ENCODE results near the gene LRIF1. TPM values are rescaled to one million over a fixed set of nuclear protein-coding genes. Genes with fewer than 3 reads are reported as not detected.

LRIF1 gene
- total and polyA plus RNA-seq, 10 of the 15 experiments (the other 5 are each of a cell fraction or from before 2014, with no cell fraction given) = 9.7 to 20.3 (median 15.8) TPM

DNA sequence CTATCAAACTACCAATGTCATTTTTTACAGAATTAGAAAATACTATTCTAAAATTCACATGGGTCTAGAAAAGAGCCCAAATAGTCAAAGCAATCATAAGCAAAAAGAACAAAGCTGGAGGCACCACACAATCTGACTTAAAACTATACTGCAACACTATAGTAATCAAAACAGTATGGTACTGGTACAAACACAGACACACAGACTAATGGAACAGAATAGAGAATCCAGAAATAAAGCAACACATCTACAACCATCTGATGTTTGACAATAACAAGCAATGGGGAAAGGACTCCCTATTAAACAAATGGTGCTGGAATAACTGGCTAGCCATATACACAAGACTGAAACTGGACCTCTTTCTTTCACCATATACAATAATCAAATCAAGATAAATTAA, 50.9 kb downstream of the LRIF1 start (continued):
- TF ChIP-seq, protein P1, sequence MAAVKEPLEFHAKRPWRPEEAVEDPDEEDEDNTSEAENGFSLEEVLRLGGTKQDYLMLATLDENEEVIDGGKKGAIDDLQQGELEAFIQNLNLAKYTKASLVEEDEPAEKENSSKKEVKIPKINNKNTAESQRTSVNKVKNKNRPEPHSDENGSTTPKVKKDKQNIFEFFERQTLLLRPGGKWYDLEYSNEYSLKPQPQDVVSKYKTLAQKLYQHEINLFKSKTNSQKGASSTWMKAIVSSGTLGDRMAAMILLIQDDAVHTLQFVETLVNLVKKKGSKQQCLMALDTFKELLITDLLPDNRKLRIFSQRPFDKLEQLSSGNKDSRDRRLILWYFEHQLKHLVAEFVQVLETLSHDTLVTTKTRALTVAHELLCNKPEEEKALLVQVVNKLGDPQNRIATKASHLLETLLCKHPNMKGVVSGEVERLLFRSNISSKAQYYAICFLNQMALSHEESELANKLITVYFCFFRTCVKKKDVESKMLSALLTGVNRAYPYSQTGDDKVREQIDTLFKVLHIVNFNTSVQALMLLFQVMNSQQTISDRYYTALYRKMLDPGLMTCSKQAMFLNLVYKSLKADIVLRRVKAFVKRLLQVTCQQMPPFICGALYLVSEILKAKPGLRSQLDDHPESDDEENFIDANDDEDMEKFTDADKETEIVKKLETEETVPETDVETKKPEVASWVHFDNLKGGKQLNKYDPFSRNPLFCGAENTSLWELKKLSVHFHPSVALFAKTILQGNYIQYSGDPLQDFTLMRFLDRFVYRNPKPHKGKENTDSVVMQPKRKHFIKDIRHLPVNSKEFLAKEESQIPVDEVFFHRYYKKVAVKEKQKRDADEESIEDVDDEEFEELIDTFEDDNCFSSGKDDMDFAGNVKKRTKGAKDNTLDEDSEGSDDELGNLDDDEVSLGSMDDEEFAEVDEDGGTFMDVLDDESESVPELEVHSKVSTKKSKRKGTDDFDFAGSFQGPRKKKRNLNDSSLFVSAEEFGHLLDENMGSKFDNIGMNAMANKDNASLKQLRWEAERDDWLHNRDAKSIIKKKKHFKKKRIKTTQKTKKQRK (IDR thresholded peaks at IDR 0.05; ENCODE audit: low read depth, low read length) = no peak

DNA sequence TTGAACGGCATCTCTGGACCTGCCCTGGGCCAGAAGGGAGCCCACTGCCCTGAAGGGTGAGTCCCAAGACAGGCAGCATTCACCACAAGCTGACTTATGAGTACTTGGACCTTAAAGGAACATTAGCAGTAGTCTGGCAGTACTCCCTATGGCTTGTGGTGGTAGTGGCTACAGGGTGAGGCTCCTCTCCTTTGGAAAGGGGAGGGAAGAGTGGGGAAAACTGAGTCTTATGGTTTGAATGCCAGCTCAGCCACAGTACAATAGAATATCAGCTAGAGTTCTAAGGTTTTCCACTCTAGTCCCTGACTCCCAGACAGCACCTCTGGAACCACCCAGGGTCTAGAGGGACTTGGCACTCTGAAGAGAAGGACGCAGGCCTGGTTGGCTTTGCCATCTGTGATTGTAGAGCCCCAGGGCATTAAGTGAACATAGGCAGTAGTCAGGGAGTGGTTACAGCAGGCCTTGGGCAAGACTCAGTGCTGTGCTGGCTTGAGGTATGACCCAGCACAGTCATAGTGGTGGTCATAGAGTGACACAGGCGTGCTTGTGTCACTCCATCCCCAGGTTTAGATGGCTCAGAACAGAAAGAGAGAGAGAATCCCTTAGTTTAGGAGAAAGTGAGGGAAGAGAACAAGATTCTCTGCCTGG, 59.7 kb downstream of the LRIF1 start:
- ChIA-PET SMC1A (ENCODE audit: uncharacterized antibody, unreplicated experiment) (no interaction called here), POLR2A (interaction anchor here (1.7 kb wide), 1 partner anchor 15 kb away, joined by 5 read pairs; no protein-coding TSS in a partner anchor), RAD21 (ENCODE audit: unreplicated experiment) (no interaction called here), CTCF (no interaction called here)
- no peak for DNase-seq (ENCODE audit: low read depth, low spot score)
- no peak overlapping the region for H2AFZ ChIP-seq (ENCODE audit: control insufficient read depth, low read depth, low read length)
- peak; percentile 39 for ATAC-seq
- H3K27ac ChIP-seq (ENCODE audit: control insufficient read depth, insufficient read depth) = no peak overlapping the region
- H3K4me3 ChIP-seq = no peak overlapping the region
- H3K9me3 ChIP-seq (replicated peaks; ENCODE audit: control insufficient read depth, insufficient read depth, low read length) = no peaks in the 10 kb centered on the region
- intact Hi-C loops (cut with micrococcal nuclease; ENCODE audit: unreplicated experiment) = no loop called here
- FAIRE-seq = no peak
- H3K79me2 ChIP-seq (ENCODE audit: control insufficient read depth, insufficient read depth, low read length) = no peaks in the 10 kb centered on the region
- no peaks in the 10 kb centered on the region for H3K4me1 ChIP-seq (ENCODE audit: control insufficient read depth, insufficient read depth, low read length)
- no TSS peak for BruUV-seq (replicated peaks)
- no peak overlapping the region for H3K4me2 ChIP-seq (ENCODE audit: control insufficient read depth, insufficient read depth)
- in situ Hi-C loops (cut with MboI) = no loop called here
- H4K20me1 ChIP-seq (ENCODE audit: control insufficient read depth, insufficient read depth) = no peaks in the 10 kb centered on the region; the same call in 1 of the 2 replicates
- no peak for TF ChIP-seq TARDBP (IDR thresholded peaks at IDR 0.05; ENCODE audit: borderline replicate concordance)
- TF ChIP-seq SMC3 (IDR thresholded peaks at IDR 0.05; ENCODE audit: borderline replicate concordance, low read length) = no peak
- TF ChIP-seq POLR2AphosphoS5 (IDR thresholded peaks at IDR 0.05; ENCODE audit: low read length) = peak; percentile 54; the same call in 1 of the 2 replicates
- peak; percentile 71 for TF ChIP-seq POLR2A (IDR thresholded peaks at IDR 0.05; ENCODE audit: low read depth, low read length)
- TF ChIP-seq, protein P2, sequence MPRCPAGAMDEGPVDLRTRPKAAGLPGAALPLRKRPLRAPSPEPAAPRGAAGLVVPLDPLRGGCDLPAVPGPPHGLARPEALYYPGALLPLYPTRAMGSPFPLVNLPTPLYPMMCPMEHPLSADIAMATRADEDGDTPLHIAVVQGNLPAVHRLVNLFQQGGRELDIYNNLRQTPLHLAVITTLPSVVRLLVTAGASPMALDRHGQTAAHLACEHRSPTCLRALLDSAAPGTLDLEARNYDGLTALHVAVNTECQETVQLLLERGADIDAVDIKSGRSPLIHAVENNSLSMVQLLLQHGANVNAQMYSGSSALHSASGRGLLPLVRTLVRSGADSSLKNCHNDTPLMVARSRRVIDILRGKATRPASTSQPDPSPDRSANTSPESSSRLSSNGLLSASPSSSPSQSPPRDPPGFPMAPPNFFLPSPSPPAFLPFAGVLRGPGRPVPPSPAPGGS (IDR thresholded peaks at IDR 0.05; ENCODE audit: borderline replicate concordance, insufficient read depth, low read depth, low read length, poor library complexity, severe bottlenecking) = peak; percentile 14
- TF ChIP-seq RAD51 (IDR thresholded peaks at IDR 0.05) = no peak
- TF ChIP-seq PML (IDR thresholded peaks at IDR 0.05; ENCODE audit: low read length) = peak; percentile 52; the same call in 1 of the 2 replicates
- TF ChIP-seq POU2F2 (IDR thresholded peaks at IDR 0.05; ENCODE audit: borderline replicate concordance, low read depth, low read length) = no peak; the same call in 2 of the 3 replicates
- peak; percentile 64; the same call in 1 of the 2 replicates for TF ChIP-seq MTA3 (IDR thresholded peaks at IDR 0.05; ENCODE audit: borderline replicate concordance, low read length)
- TF ChIP-seq ZBED1 (IDR thresholded peaks at IDR 0.05; ENCODE audit: borderline replicate concordance) = peak; percentile 26; the same call in 1 of the 2 replicates
- TF ChIP-seq, protein P3, sequence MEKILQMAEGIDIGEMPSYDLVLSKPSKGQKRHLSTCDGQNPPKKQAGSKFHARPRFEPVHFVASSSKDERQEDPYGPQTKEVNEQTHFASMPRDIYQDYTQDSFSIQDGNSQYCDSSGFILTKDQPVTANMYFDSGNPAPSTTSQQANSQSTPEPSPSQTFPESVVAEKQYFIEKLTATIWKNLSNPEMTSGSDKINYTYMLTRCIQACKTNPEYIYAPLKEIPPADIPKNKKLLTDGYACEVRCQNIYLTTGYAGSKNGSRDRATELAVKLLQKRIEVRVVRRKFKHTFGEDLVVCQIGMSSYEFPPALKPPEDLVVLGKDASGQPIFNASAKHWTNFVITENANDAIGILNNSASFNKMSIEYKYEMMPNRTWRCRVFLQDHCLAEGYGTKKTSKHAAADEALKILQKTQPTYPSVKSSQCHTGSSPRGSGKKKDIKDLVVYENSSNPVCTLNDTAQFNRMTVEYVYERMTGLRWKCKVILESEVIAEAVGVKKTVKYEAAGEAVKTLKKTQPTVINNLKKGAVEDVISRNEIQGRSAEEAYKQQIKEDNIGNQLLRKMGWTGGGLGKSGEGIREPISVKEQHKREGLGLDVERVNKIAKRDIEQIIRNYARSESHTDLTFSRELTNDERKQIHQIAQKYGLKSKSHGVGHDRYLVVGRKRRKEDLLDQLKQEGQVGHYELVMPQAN (conservative IDR thresholded peaks at IDR 0.05) = no peak
- WGBS (ENCODE audit: insufficient coverage, insufficient replicate concordance, low lambda C conversion rate, missing lambda C conversion rate) = 100% methylated on average over 3 of the region's 3 CpGs
- H3K36me3 ChIP-seq (ENCODE audit: control insufficient read depth in 2 of 2, insufficient read depth in 2 of 2, low read length in 1 of 2) = peaks cover 6% of the 10 kb centered on the region in 2 experiments
- H3K9ac ChIP-seq (ENCODE audit: control insufficient read depth, insufficient read depth, low read length) = no peak overlapping the region
- no peaks in the 10 kb centered on the region for H3K27me3 ChIP-seq (replicated peaks in 1 of 2; ENCODE audit: control insufficient read depth in 2 of 2, insufficient read depth in 2 of 2, low read length in 1 of 2)

Measured in GM12878 (cell line).